Measurements from ENCODE around the gene RPTOR. TPM values are rescaled to one million over a fixed set of nuclear protein-coding genes. Genes with fewer than 3 reads are reported as not detected.
A peak's percentile ranks its signal among the peaks of the same experiment; 100 is the strongest.

The RPTOR gene
- total RNA-seq, 1 donor from 2014 or later: 32.3 TPM

- intact Hi-C loops (cut with DNase I): loop anchor here (5.0 kb wide), 1 partner anchor 98 kb away; no protein-coding TSS in a partner anchor
- no peak for DNase-seq (ENCODE audit: low spot score)
These were observed 411.1 kb downstream of the RPTOR start for GRCh38 chr17:80955671-80956280.

- no peak for DNase-seq (ENCODE audit: low spot score)
- intact Hi-C loops (cut with DNase I): loop anchor here (5.0 kb wide), 1 partner anchor 99 kb away; no protein-coding TSS in a partner anchor
These were observed 411.9 kb downstream of the RPTOR start for GRCh38 chr17:80956321-80957190.

GRCh38 chr17:80957461-80957941 is 412.9 kb downstream of the RPTOR start:
- DNase-seq (ENCODE audit: low spot score): no peak
- intact Hi-C loops (cut with DNase I): loop anchor here (5.0 kb wide), 1 partner anchor 100 kb away; no protein-coding TSS in a partner anchor

GRCh38 chr17:80959330-80960036 is 414.8 kb downstream of the RPTOR start:
- DNase-seq (ENCODE audit: low spot score): peak; percentile 92
- intact Hi-C loops (cut with DNase I): loop anchor here (5.0 kb wide), 2 partner anchors 87 to 102 kb away; no protein-coding TSS in a partner anchor

- intact Hi-C loops (cut with DNase I): loop anchor here (5.0 kb wide), 1 partner anchor 88 kb away; no protein-coding TSS in a partner anchor
- no peak for DNase-seq (ENCODE audit: low spot score)
These were observed 415.6 kb downstream of the RPTOR start for GRCh38 chr17:80960037-80960796.

GRCh38 chr17:80960797-80961452 is 416.3 kb downstream of the RPTOR start:
- no peak for DNase-seq (ENCODE audit: low spot score)
- intact Hi-C loops (cut with DNase I): loop anchor here (5.0 kb wide), 1 partner anchor 89 kb away; no protein-coding TSS in a partner anchor

GRCh38 chr17:80961541-80962330 is 417.1 kb downstream of the RPTOR start:
- intact Hi-C loops (cut with DNase I): loop anchor here (5.0 kb wide), 1 partner anchor 89 kb away; no protein-coding TSS in a partner anchor
- no peak for DNase-seq (ENCODE audit: low spot score)

- intact Hi-C loops (cut with DNase I): loop anchor here (5.0 kb wide), 1 partner anchor 90 kb away; no protein-coding TSS in a partner anchor
- no peak for DNase-seq (ENCODE audit: low spot score)
These were observed 418.0 kb downstream of the RPTOR start for GRCh38 chr17:80962356-80963329.

- intact Hi-C loops (cut with DNase I): loop anchor here (5.0 kb wide), 1 partner anchor 92 kb away; no protein-coding TSS in a partner anchor
- DNase-seq (ENCODE audit: low spot score): no peak
These were observed 419.3 kb downstream of the RPTOR start for GRCh38 chr17:80963812-80964543.

GRCh38 chr17:80964544-80964856 is 419.9 kb downstream of the RPTOR start:
- no peak for DNase-seq (ENCODE audit: low spot score)
- intact Hi-C loops (cut with DNase I): loop anchor here (5.0 kb wide), 1 partner anchor 92 kb away; no protein-coding TSS in a partner anchor

- intact Hi-C loops (cut with DNase I): loop anchor here (5.0 kb wide), 2 partner anchors 93 to 103 kb away; no protein-coding TSS in a partner anchor
- no peak for DNase-seq (ENCODE audit: low spot score)
These were observed 420.4 kb downstream of the RPTOR start for GRCh38 chr17:80964859-80965580.

GRCh38 chr17:80965606-80966005 is 421.0 kb downstream of the RPTOR start:
- no peak for DNase-seq (ENCODE audit: low spot score)
- intact Hi-C loops (cut with DNase I): loop anchor here (5.0 kb wide), 1 partner anchor 103 kb away; no protein-coding TSS in a partner anchor

GRCh38 chr17:80967404-80967872 is 422.8 kb downstream of the RPTOR start:
- intact Hi-C loops (cut with DNase I): loop anchor here (5.0 kb wide), 1 partner anchor 105 kb away; no protein-coding TSS in a partner anchor
- DNase-seq (ENCODE audit: low spot score): no peak

- intact Hi-C loops (cut with DNase I): loop anchor here (5.0 kb wide), 1 partner anchor 106 kb away; no protein-coding TSS in a partner anchor
- no peak for DNase-seq (ENCODE audit: low spot score)
These were observed 424.0 kb downstream of the RPTOR start for GRCh38 chr17:80968602-80969029.

Data from cardiac septum (tissue), 1 donor.